ENCODE measurements around the gene CCNB2.

DNA sequence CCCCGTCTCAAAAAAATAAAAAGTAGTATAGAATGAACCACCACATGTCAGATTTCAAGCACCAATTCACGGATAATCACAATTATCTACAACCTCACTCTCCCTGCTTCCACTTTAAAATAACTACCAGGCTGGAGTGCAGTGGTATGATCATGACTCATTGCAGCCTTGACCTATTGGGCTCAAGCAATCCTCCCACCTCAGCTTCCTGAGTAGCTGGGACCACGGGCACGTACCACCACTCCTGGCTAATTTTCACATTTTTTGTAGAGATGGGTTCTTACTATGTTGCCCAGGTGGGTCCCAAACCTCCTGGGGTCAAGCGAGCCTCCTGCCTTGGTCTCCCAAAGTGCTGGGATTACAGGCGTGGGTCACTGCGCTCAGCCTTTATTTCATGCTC lies 63.6 kb downstream of the CCNB2 start:
- TF ChIP-seq, protein P1, sequence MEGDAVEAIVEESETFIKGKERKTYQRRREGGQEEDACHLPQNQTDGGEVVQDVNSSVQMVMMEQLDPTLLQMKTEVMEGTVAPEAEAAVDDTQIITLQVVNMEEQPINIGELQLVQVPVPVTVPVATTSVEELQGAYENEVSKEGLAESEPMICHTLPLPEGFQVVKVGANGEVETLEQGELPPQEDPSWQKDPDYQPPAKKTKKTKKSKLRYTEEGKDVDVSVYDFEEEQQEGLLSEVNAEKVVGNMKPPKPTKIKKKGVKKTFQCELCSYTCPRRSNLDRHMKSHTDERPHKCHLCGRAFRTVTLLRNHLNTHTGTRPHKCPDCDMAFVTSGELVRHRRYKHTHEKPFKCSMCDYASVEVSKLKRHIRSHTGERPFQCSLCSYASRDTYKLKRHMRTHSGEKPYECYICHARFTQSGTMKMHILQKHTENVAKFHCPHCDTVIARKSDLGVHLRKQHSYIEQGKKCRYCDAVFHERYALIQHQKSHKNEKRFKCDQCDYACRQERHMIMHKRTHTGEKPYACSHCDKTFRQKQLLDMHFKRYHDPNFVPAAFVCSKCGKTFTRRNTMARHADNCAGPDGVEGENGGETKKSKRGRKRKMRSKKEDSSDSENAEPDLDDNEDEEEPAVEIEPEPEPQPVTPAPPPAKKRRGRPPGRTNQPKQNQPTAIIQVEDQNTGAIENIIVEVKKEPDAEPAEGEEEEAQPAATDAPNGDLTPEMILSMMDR (IDR thresholded peaks at IDR 0.05) = no peak
- TF ChIP-seq, protein P2, sequence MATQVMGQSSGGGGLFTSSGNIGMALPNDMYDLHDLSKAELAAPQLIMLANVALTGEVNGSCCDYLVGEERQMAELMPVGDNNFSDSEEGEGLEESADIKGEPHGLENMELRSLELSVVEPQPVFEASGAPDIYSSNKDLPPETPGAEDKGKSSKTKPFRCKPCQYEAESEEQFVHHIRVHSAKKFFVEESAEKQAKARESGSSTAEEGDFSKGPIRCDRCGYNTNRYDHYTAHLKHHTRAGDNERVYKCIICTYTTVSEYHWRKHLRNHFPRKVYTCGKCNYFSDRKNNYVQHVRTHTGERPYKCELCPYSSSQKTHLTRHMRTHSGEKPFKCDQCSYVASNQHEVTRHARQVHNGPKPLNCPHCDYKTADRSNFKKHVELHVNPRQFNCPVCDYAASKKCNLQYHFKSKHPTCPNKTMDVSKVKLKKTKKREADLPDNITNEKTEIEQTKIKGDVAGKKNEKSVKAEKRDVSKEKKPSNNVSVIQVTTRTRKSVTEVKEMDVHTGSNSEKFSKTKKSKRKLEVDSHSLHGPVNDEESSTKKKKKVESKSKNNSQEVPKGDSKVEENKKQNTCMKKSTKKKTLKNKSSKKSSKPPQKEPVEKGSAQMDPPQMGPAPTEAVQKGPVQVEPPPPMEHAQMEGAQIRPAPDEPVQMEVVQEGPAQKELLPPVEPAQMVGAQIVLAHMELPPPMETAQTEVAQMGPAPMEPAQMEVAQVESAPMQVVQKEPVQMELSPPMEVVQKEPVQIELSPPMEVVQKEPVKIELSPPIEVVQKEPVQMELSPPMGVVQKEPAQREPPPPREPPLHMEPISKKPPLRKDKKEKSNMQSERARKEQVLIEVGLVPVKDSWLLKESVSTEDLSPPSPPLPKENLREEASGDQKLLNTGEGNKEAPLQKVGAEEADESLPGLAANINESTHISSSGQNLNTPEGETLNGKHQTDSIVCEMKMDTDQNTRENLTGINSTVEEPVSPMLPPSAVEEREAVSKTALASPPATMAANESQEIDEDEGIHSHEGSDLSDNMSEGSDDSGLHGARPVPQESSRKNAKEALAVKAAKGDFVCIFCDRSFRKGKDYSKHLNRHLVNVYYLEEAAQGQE (IDR thresholded peaks at IDR 0.05; ENCODE audit: insufficient read depth in 1 of 2, low read depth in 2 of 2, low read length in 1 of 2) = no peak
- TF ChIP-seq SIN3A (IDR thresholded peaks at IDR 0.05; ENCODE audit: borderline replicate concordance, insufficient read depth, low read depth, low read length) = no peak
